Stomach (tissue), 9 donors: ENCODE measurements around the gene AGMO. TPM values are rescaled to one million over a fixed set of nuclear protein-coding genes. Genes with fewer than 3 reads are reported as not detected.

ENCODE experiments used
- DNase-seq, 2 donors: peaks; one replicate each; pipeline versions ENCODE4 v3.0.0 to v3.0.0-alpha.2; 2013 to 2019
- H3K27ac ChIP-seq, 5 donors: fragments of 200-600 bp in 4 of 5; sonication (generic) in 4 of 5; one replicate each; pipeline ENCODE4 v1.5.1; 2013 to 2019; ENCODE audit warnings: mild to moderate bottlenecking in 1 of 5, moderate library complexity in 1 of 5
- H3K27me3 ChIP-seq, 3 donors: fragments of 200-600 bp; sonication (generic); one replicate each; pipeline ENCODE4 v1.5.1; 2017 to 2019; ENCODE audit warnings: mixed run types in 1 of 3
- H3K36me3 ChIP-seq, 4 donors: fragments of 200-600 bp; sonication (generic); 1 replicate in 3 of 4; 2 replicates in 1 of 4; pipeline ENCODE4 v1.5.1; 2016 to 2019
- H3K4me1 ChIP-seq, 4 donors: fragments of 200-600 bp; sonication (generic); one replicate each; pipeline ENCODE4 v1.5.1; 2016 to 2019
- H3K4me3 ChIP-seq, 4 donors: fragments of 200-600 bp; sonication (generic) in 3 of 4; one replicate each; pipeline ENCODE4 v1.5.1; 2016 to 2019; ENCODE audit warnings: mild to moderate bottlenecking in 1 of 4
- H3K9me3 ChIP-seq, 4 donors: fragments of 200-600 bp; sonication (generic); one replicate each; pipeline ENCODE4 v1.5.1; 2016 to 2019
- CTCF ChIP-seq, 7 experiments: fragments of 450-650 bp in 4 of 7; fragments of 200-600 bp in 3 of 7; sonication (generic) in 3 of 7; IDR thresholded peaks; one replicate each; pipeline ENCODE4 v1.5.1; 2016 to 2019; ENCODE audit warnings: antibody characterized with exemption in 7 of 7, control low read depth in 2 of 7, mild to moderate bottlenecking in 1 of 7
- EP300 ChIP-seq: sonication (generic); formaldehyde crosslinking; IDR thresholded peaks from one replicate; pipeline ENCODE4 v1.6.1; 2017; ENCODE audit warnings: antibody characterized with exemption
- POLR2A ChIP-seq, 4 donors: fragments of 450-650 bp; IDR thresholded peaks; one replicate each; pipeline ENCODE4 v1.6.1; 2016; ENCODE audit warnings: antibody characterized with exemption in 4 of 4, control low read depth in 2 of 4, mild to moderate bottlenecking in 1 of 4, moderate library complexity in 1 of 4
- POLR2AphosphoS5 ChIP-seq, 3 donors: sonication (generic); formaldehyde crosslinking; IDR thresholded peaks; one replicate each; pipeline ENCODE4 v1.6.1; 2016; ENCODE audit warnings: antibody characterized with exemption in 3 of 3
- WGBS, 5 donors: extraction: QIAGEN DNeasy Blood & Tissue Kit in 3 of 5; methylation state at CpG; one replicate each; pipeline versions ENCODE4 v1.1.5 to v1.1.7; 2013 to 2018; 5-methylcytosine and 5-hydroxymethylcytosine counted together
- intact Hi-C: fragments of 100-400 bp; cut with DNase I; formaldehyde crosslinking; loops from one replicate; pipeline ENCODE4 v1.15.1; 2023; ENCODE audit warnings: low total_unique reads
- polyA plus RNA-seq, 3 donors: library from polyadenylated mRNA; stranded (reverse); fragments of 200-250 nt; gene quantifications; one replicate each; pipeline ENCODE4 v1.2.3, GENCODE V29; 2013
- total RNA-seq, 5 donors: library from RNA; depleted of rRNA; stranded (reverse); fragments of >200 nt; gene quantifications; one replicate each; pipeline versions ENCODE4 v1.1.0 to v1.2.3, GENCODE V29; 2014 to 2016
- donor health status: healthy with polysubstance abuse.
- donor health status: Bipolar disorder and iron deficiency.
- donor health status: healthy.

AGMO gene
- total and polyA plus RNA-seq, 8 donors, result 0.03 to 33.0 (median 5.0) TPM; not detected in 5

- Histone ChIP-seq H3K4me1 (no peaks in the 10 kb centered on the region), H3K27me3 (no peaks in the 10 kb centered on the region), H3K27ac (no peak overlapping the region), H3K4me3 (no peak overlapping the region), H3K36me3 (no peaks in the 10 kb centered on the region), H3K9me3 (peaks cover 0 to 5% (median 0%) of the 10 kb centered on the region in 4 donors)
- DNase-seq, result no peak
- WGBS, 5 donors, result 92 to 100% (median 94%) methylated on average over 1 of the region's 1 CpG
- intact Hi-C loops, result no loop called here
- no peak for TF ChIP-seq EP300
- no peak for TF ChIP-seq POLR2A (IDR thresholded peaks at IDR 0.05)
- no peak for TF ChIP-seq CTCF (IDR thresholded peaks at IDR 0.05)
- no peak for TF ChIP-seq POLR2AphosphoS5 (IDR thresholded peaks at IDR 0.05)
These were observed 383.8 kb downstream of the AGMO start for GRCh38 chr7:15178065-15178464.

- Histone ChIP-seq H3K36me3 (no peaks in the 10 kb centered on the region), H3K4me3 (no peak overlapping the region), H3K27ac (no peak overlapping the region), H3K27me3 (no peaks in the 10 kb centered on the region), H3K4me1 (no peaks in the 10 kb centered on the region), H3K9me3 (peaks cover 0 to 5% (median 0%) of the 10 kb centered on the region in 4 donors)
- intact Hi-C loops, result no loop called here
- no peak for TF ChIP-seq EP300
- no peak for TF ChIP-seq CTCF (IDR thresholded peaks at IDR 0.05)
- TF ChIP-seq POLR2AphosphoS5 (IDR thresholded peaks at IDR 0.05), result no peak
- no peak for TF ChIP-seq POLR2A (IDR thresholded peaks at IDR 0.05)
- DNase-seq, result no peak
- 23 to 60% (median 50%) methylated on average over 4 of the region's 4 CpGs for WGBS, 5 donors
These were observed 385.7 kb downstream of the AGMO start for GRCh38 chr7:15176089-15176488.

GRCh38 chr7:15175152-15175551 is 386.7 kb downstream of the AGMO start:
- H3K4me3 ChIP-seq, result no peak overlapping the region
- DNase-seq, result no peak
- H3K36me3 ChIP-seq, result no peaks in the 10 kb centered on the region
- intact Hi-C loops, result no loop called here
- peaks cover 0 to 5% (median 0%) of the 10 kb centered on the region in 4 donors for H3K9me3 ChIP-seq
- 39 to 69% (median 53%) methylated on average over 1 of the region's 1 CpG for WGBS, 5 donors
- H3K27me3 ChIP-seq, result no peaks in the 10 kb centered on the region
- H3K27ac ChIP-seq, result no peak overlapping the region
- no peaks in the 10 kb centered on the region for H3K4me1 ChIP-seq
- no peak for TF ChIP-seq POLR2A (IDR thresholded peaks at IDR 0.05)
- TF ChIP-seq CTCF (IDR thresholded peaks at IDR 0.05), result no peak
- no peak for TF ChIP-seq EP300
- TF ChIP-seq POLR2AphosphoS5 (IDR thresholded peaks at IDR 0.05), result no peak

- TF ChIP-seq CTCF (IDR thresholded peaks at IDR 0.05), result no peak
- TF ChIP-seq POLR2AphosphoS5 (IDR thresholded peaks at IDR 0.05), result no peak
- no peak for TF ChIP-seq POLR2A (IDR thresholded peaks at IDR 0.05)
- TF ChIP-seq EP300, result no peak
- DNase-seq, result no peak
- Histone ChIP-seq H3K4me3 (no peak overlapping the region), H3K9me3 (peaks cover 0 to 5% (median 0%) of the 10 kb centered on the region in 4 donors), H3K4me1 (no peaks in the 10 kb centered on the region), H3K36me3 (no peaks in the 10 kb centered on the region), H3K27me3 (no peaks in the 10 kb centered on the region), H3K27ac (no peak overlapping the region)
- intact Hi-C loops, result no loop called here
- WGBS, 5 donors, result 24 to 63% (median 29%) methylated on average over 1 of the region's 1 CpG
These were observed 387.3 kb downstream of the AGMO start for GRCh38 chr7:15174485-15174884.
